Ecto neural progenitor cell (in vitro differentiated cells): ENCODE results near the gene KRT28.
"Not testable (repeated sequence)": the region's sequence is repeated elsewhere in the genome, so short reads cannot be mapped to it uniquely, and the experiment has no call there.

Experiments
- DNase-seq: peaks from one replicate; pipeline ENCODE4 v3.0.0-alpha.2; 2018; ENCODE audit warnings: low spot score

The KRT28 gene

GRCh38 chr17:40818733-40819527 is 19.2 kb upstream of the KRT28 start:
- DNase-seq: peak; percentile 94

- no peak for DNase-seq
Measured at GRCh38 chr17:40818343-40818732, 18.6 kb upstream of the KRT28 start.

DNA sequence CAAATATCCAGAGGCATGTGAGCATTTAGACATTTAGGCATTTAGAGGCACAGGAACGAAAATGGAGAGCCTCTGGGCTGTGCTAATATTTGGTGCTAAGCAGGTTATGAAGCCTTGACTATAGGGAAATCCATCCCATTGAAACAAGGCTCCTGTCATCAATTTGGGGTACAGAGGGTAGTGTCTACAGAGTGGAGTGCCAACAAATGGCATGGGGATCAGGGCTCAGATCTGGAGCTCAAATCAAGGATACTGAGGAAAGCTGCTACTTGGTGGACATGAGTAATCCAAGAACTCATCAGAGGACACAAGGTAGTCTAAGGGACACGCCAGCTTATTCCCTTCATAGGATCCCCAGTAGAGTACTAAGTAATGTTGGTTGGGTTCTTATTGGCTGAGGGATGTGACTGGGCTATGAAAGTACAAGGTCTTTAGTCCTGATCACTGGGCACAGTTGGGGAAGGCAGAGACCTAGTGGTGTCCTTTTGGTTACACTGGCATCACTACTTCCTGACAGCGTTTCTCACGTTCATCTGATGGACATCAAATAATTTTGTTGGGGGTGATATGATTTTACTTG is 17.4 kb upstream of the KRT28 start:
- no peak for DNase-seq

GRCh38 chr17:40816569-40816968 is 16.8 kb upstream of the KRT28 start:
- no peak for DNase-seq

- no peak for DNase-seq
Measured at GRCh38 chr17:40815381-40815780, 15.6 kb upstream of the KRT28 start.

GRCh38 chr17:40814657-40815056 is 14.9 kb upstream of the KRT28 start:
- not testable (repeated sequence) for DNase-seq

DNA sequence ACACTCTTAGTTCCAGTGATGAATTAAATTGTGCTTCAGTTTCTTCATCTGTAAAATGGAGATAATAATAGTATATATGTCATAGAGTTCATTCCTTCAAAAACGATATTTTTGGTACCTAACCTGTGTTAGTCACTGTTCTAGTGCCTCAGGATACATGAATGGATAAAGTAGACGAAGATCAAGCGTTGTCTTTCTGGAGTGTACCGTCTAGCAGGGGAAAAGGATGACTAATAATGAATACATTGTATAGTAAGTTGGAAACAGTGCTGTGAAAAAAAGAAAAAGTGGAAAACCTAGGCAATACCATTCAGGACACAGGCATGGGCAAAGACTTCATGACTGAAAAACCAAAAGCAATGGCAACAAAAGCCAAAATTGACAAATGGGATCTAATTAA is 14.0 kb upstream of the KRT28 start:
- DNase-seq: no peak

DNA sequence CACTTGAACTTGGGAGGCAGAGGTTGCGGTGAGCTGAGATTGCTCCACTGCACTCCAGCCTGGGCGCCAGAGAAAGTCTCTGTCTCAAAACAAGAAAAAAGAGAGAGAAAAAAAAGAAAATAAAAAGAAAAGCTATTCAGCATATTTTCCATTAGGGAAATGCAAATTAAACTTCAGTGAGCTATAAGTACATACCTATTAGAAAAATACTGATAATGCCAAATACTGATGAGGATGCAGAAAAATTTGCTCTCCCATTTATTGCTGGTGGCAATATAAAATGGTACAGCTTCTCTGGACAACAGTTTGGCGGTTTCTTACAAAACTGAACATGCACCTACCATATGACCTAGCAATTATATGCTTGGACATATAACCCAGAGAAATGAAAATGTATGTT is 12.9 kb upstream of the KRT28 start:
- no peak for DNase-seq

- no peak for DNase-seq
Measured at GRCh38 chr17:40810494-40810893, 10.7 kb upstream of the KRT28 start.

- DNase-seq: no peak
Measured at GRCh38 chr17:40809721-40810421, 10.1 kb upstream of the KRT28 start.

- no peak for DNase-seq
Measured at GRCh38 chr17:40806131-40806530, 6.4 kb upstream of the KRT28 start.

DNA sequence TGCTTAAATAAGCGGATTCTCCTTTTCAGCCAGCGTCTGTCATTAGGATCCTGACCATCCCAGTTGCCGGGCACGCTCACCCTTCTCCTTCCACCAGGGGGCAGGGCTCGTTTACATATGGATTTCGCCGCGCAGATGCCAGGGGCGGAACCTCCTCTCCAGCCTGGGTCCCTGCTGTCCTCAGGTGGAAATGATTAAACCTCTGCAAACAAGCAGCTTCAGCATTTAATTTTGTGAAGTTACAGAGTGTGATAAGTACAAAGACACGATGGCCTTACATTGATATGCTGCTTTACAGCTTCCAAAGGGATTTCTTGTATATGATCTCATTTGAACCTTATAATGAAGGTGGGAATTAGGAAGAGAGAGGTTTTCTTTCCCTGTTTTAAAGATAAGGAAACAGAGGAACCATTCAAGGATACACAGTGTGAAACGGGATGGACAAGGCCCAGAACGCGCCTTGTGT is 3.9 kb upstream of the KRT28 start:
- DNase-seq: peak; percentile 90

GRCh38 chr17:40801157-40801556 is 1.4 kb upstream of the KRT28 start:
- DNase-seq: no peak

- DNase-seq: no peak
Measured at GRCh38 chr17:40800381-40800780, 622 bp upstream of the KRT28 start.

- DNase-seq: no peak
Measured at GRCh38 chr17:40796846-40797245, 2.9 kb downstream of the KRT28 start.

GRCh38 chr17:40795019-40795667 is 4.6 kb downstream of the KRT28 start:
- no peak for DNase-seq

GRCh38 chr17:40794466-40794865 is 5.3 kb downstream of the KRT28 start:
- no peak for DNase-seq

- DNase-seq: no peak
Measured at GRCh38 chr17:40793832-40794231, 5.9 kb downstream of the KRT28 start.

- no peak for DNase-seq
Measured at GRCh38 chr17:40791787-40792436, 7.8 kb downstream of the KRT28 start.

GRCh38 chr17:40791111-40791510 is 8.6 kb downstream of the KRT28 start:
- no peak for DNase-seq

- DNase-seq: no peak
Measured at GRCh38 chr17:40782450-40782849, 17.3 kb downstream of the KRT28 start, which contains the start of gene KRT27. Gene KRT27, minus strand, starts transcription at chr17:40782550. Its CDS starts 57 bp downstream, at chr17:40782493.
